DOHH2 (cell line): ENCODE measurements around the gene CPEB3.

Source experiments
- H3F3A ChIP-seq: fragments of 200-600 bp; sonication (generic), shearing (Covaris generic); 2 replicates; pipeline ENCODE4 v1.6.0; 2016; ENCODE audit warnings: antibody characterized with exemption, mild to moderate bottlenecking; ENCODE audit not compliant: control insufficient read depth, insufficient read depth
- H3K27ac ChIP-seq: fragments of 200-600 bp; sonication (generic); 2 replicates; pipeline ENCODE4 v1.5.1; 2014; ENCODE audit warnings: low read depth, mild to moderate bottlenecking, low read length, moderate library complexity
- H3K27me3 ChIP-seq: fragments of 200-600 bp; sonication (generic); 2 replicates; pipeline ENCODE4 v1.6.1; 2014; ENCODE audit warnings: mild to moderate bottlenecking, low read length, mixed read lengths; ENCODE audit not compliant: control insufficient read depth
- H3K36me3 ChIP-seq: fragments of 200-600 bp; sonication (generic); 2 replicates; pipeline ENCODE4 v1.6.1; 2014; ENCODE audit warnings: mild to moderate bottlenecking, low read length, moderate library complexity, mixed read lengths; ENCODE audit not compliant: control insufficient read depth
- H3K4me1 ChIP-seq: fragments of 200-600 bp; sonication (generic); 2 replicates; pipeline ENCODE4 v1.6.1; 2014; ENCODE audit warnings: mild to moderate bottlenecking, low read length, mixed read lengths; ENCODE audit not compliant: control insufficient read depth
- H3K4me2 ChIP-seq: fragments of 200-600 bp; sonication (generic); 2 replicates; pipeline ENCODE4 v1.6.0; 2014; ENCODE audit warnings: mild to moderate bottlenecking, low read length, moderate library complexity
- H3K4me3 ChIP-seq: fragments of 200-600 bp; sonication (generic); 2 replicates; pipeline ENCODE4 v1.5.1; 2014; ENCODE audit warnings: mild to moderate bottlenecking, low read length, mixed read lengths
- H3K79me2 ChIP-seq: fragments of 200-600 bp; sonication (generic); 2 replicates; pipeline ENCODE4 v1.6.1; 2014; ENCODE audit warnings: mild to moderate bottlenecking, low read length, mixed read lengths; ENCODE audit not compliant: control insufficient read depth
- H3K9me2 ChIP-seq: fragments of 200-600 bp; sonication (generic); replicated peaks from 2 replicates; pipeline ENCODE4 v1.6.1; 2014; ENCODE audit warnings: mild to moderate bottlenecking, low read length, mixed read lengths; ENCODE audit not compliant: control insufficient read depth
- H3K9me3 ChIP-seq: fragments of 200-600 bp; sonication (generic); 2 replicates; pipeline ENCODE4 v1.6.1; 2014; ENCODE audit warnings: antibody characterized with exemption, low read length, mixed read lengths; ENCODE audit not compliant: control insufficient read depth, insufficient read depth
- H4K20me1 ChIP-seq: fragments of 200-600 bp; sonication (generic); 2 replicates; pipeline ENCODE4 v1.6.0; 2014; ENCODE audit warnings: low read depth, mild to moderate bottlenecking, antibody characterized with exemption, low read length, moderate library complexity; ENCODE audit not compliant: control insufficient read depth, insufficient read depth
- CTCF ChIP-seq: fragments of 200-600 bp; sonication (generic); IDR thresholded peaks from one replicate; pipeline ENCODE4 v1.5.1; 2014; ENCODE audit warnings: antibody characterized with exemption, mild to moderate bottlenecking, low read depth, low read length; ENCODE audit not compliant: poor library complexity, severe bottlenecking
- EZH2phosphoT487 ChIP-seq: fragments of 200-600 bp; sonication (generic); IDR thresholded peaks from 2 replicates; pipeline ENCODE4 v1.6.1; 2017; ENCODE audit warnings: borderline replicate concordance, mild to moderate bottlenecking, antibody characterized with exemption, low read length, moderate library complexity, mixed read lengths

Gene CPEB3

GRCh38 chr10:92327445-92328433, 36.9 kb upstream of the CPEB3 start:
- Histone ChIP-seq H3K4me2 (no peak overlapping the region), H3K4me3 (no peak overlapping the region), H3K27me3 (no peaks in the 10 kb centered on the region), H3K9me3 (no peaks in the 10 kb centered on the region), H3K36me3 (no peaks in the 10 kb centered on the region), H4K20me1 (no peaks in the 10 kb centered on the region), H3F3A (no peaks in the 10 kb centered on the region), H3K9me2 (no peaks in the 10 kb centered on the region), H3K79me2 (peaks cover 16% of the 10 kb centered on the region), H3K27ac (no peak overlapping the region), H3K4me1 (no peaks in the 10 kb centered on the region)
- no peak for TF ChIP-seq EZH2phosphoT487
- TF ChIP-seq CTCF: no peak

GRCh38 chr10:92323079-92323478, 32.2 kb upstream of the CPEB3 start:
- Histone ChIP-seq H3K79me2 (peaks cover 22% of the 10 kb centered on the region), H3K4me2 (no peak overlapping the region), H3F3A (no peaks in the 10 kb centered on the region), H4K20me1 (no peaks in the 10 kb centered on the region), H3K9me2 (no peaks in the 10 kb centered on the region), H3K27ac (no peak overlapping the region), H3K36me3 (no peaks in the 10 kb centered on the region), H3K27me3 (no peaks in the 10 kb centered on the region), H3K9me3 (no peaks in the 10 kb centered on the region), H3K4me3 (no peak overlapping the region), H3K4me1 (no peaks in the 10 kb centered on the region)
- TF ChIP-seq EZH2phosphoT487: no peak
- no peak for TF ChIP-seq CTCF

- Histone ChIP-seq H3K4me3 (no peak overlapping the region), H3K79me2 (peaks cover 6% of the 10 kb centered on the region), H3K9me3 (no peaks in the 10 kb centered on the region), H3F3A (0 out of 2 replicates have a peak, but pooled peaks cover 4% of the 10 kb centered on the region), H3K9me2 (no peaks in the 10 kb centered on the region), H3K27me3 (no peaks in the 10 kb centered on the region), H3K4me2 (no peak overlapping the region), H3K4me1 (no peaks in the 10 kb centered on the region), H3K36me3 (peaks cover 3% of the 10 kb centered on the region), H4K20me1 (no peaks in the 10 kb centered on the region), H3K27ac (no peak overlapping the region)
- TF ChIP-seq CTCF: no peak
- TF ChIP-seq EZH2phosphoT487: no peak
Measured at GRCh38 chr10:92316610-92317009, 25.7 kb upstream of the CPEB3 start.
